GM12878 (cell line): Measurements from ENCODE around the gene EN1. TPM values are rescaled to one million over a fixed set of nuclear protein-coding genes. Genes with fewer than 3 reads are reported as not detected.

ENCODE experiments used
- ATAC-seq: fragments of 200-7000 bp; cut with Tn5 transposase; 3 replicates; pipeline ENCODE4 v1.9.1; 2020; ENCODE audit warnings: mild to moderate bottlenecking, moderate library complexity
- BruUV-seq: library from RNA; stranded (reverse); fragments of 400-500 nt; replicated peaks from 2 replicates; lab custom pipeline; 2021; lab: Mats Ljungman, UMichigan
- CTCF ChIA-PET: fragments of 300-600 bp; sonication (Branson Sonifier 250); formaldehyde crosslinking; extraction: SDS; loops from one replicate; lab custom pipeline; 2021; ENCODE audit warnings: inconsistent platforms; lab: Yijun Ruan, JAX
- POLR2A ChIA-PET: fragments of 350-600 bp; formaldehyde crosslinking; extraction: SDS; loops from one replicate; lab custom pipeline; 2021; ENCODE audit warnings: inconsistent platforms; lab: Charles Lee
- RAD21 ChIA-PET: fragments of 300-600 bp; sonication (Branson Sonifier 250); formaldehyde crosslinking; loops from one replicate; lab custom pipeline; 2023; ENCODE audit warnings: antibody characterized with exemption; ENCODE audit not compliant: unreplicated experiment; lab: Charles Lee
- SMC1A ChIA-PET: fragments of 300-600 bp; sonication (Branson Sonifier 250); formaldehyde crosslinking; loops from one replicate; lab custom pipeline; 2023; ENCODE audit not compliant: unreplicated experiment, uncharacterized antibody; lab: Charles Lee
- DNase-seq: peaks from one replicate; pipeline ENCODE4 v3.0.0-alpha.2; 2011; ENCODE audit warnings: low read depth, low spot score
- FAIRE-seq: peaks from 3 replicates; lab custom pipeline; 2011; peaks lifted over from hg19 to GRCh38; lab: Jason Lieb, UNC
- H2AFZ ChIP-seq: 2 replicates; pipeline ENCODE4 v1.6.0; 2011; ENCODE audit warnings: low read depth, low read length, control low read depth; ENCODE audit not compliant: control insufficient read depth
- H3K27ac ChIP-seq: 2 replicates; pipeline ENCODE4 v1.5.1; 2011; ENCODE audit warnings: control low read depth; ENCODE audit not compliant: control insufficient read depth, insufficient read depth
- H3K27me3 ChIP-seq, 2 experiments: replicated peaks in 1 of 2; 2 replicates each; pipeline versions ENCODE4 v1.6.0 to v1.6.1; 2011; ENCODE audit warnings: low read length in 1 of 2; ENCODE audit not compliant: control insufficient read depth in 2 of 2, insufficient read depth in 2 of 2
- H3K36me3 ChIP-seq, 2 experiments: 2 replicates each; pipeline ENCODE4 v1.5.1; 2011; ENCODE audit warnings: low read length in 1 of 2; ENCODE audit not compliant: control insufficient read depth in 2 of 2, insufficient read depth in 2 of 2
- H3K4me1 ChIP-seq: 2 replicates; pipeline ENCODE4 v1.6.1; 2011; ENCODE audit warnings: mild to moderate bottlenecking, low read length, moderate library complexity, mixed read lengths; ENCODE audit not compliant: control insufficient read depth, insufficient read depth
- H3K4me2 ChIP-seq: 2 replicates; pipeline ENCODE4 v1.6.0; 2011; ENCODE audit warnings: control low read depth; ENCODE audit not compliant: control insufficient read depth, insufficient read depth
- H3K4me3 ChIP-seq: fragments of 200-600 bp; sonication (generic); 2 replicates; pipeline ENCODE4 v1.5.1; 2016
- H3K79me2 ChIP-seq: 2 replicates; pipeline ENCODE4 v1.6.0; 2011; ENCODE audit warnings: low read length; ENCODE audit not compliant: control insufficient read depth, insufficient read depth
- H3K9ac ChIP-seq: 2 replicates; pipeline ENCODE4 v1.8.0; 2011; ENCODE audit warnings: low read length, control low read depth, mixed read lengths; ENCODE audit not compliant: control insufficient read depth, insufficient read depth
- H3K9me3 ChIP-seq: replicated peaks from 3 replicates; pipeline ENCODE4 v1.5.1; 2011; ENCODE audit warnings: mild to moderate bottlenecking, low read length; ENCODE audit not compliant: control insufficient read depth, insufficient read depth
- H4K20me1 ChIP-seq: 2 replicates; pipeline ENCODE4 v1.6.0; 2011; ENCODE audit not compliant: control insufficient read depth, insufficient read depth
- EZH2 ChIP-seq: IDR thresholded peaks from 2 replicates; pipeline ENCODE4 v1.6.1; 2012; ENCODE audit warnings: low read depth, mild to moderate bottlenecking, control low read depth, inconsistent platforms, low read length, borderline replicate concordance; ENCODE audit not compliant: control insufficient read depth
- WGBS: methylation state at CpG from one replicate; pipeline ENCODE4 v1.1.6; 2016; ENCODE audit warnings: low lambda C conversion rate; ENCODE audit not compliant: insufficient replicate concordance, insufficient coverage; ENCODE audit errors: missing lambda C conversion rate; 5-methylcytosine and 5-hydroxymethylcytosine counted together
- in situ Hi-C: fragments of 300-500 bp; cut with MboI; formaldehyde crosslinking; loops from 9 replicates; pipeline ENCODE4 v1.14.3; 2018; ENCODE audit warnings: mixed read lengths
- intact Hi-C: fragments of 100-400 bp; cut with micrococcal nuclease; formaldehyde crosslinking; loops from one replicate; pipeline ENCODE4 v1.14.2; 2022; ENCODE audit not compliant: unreplicated experiment
- polyA plus RNA-seq, 11 experiments: library from polyadenylated mRNA; depleted of rRNA in 4 of 11; unstranded in 6 of 11; stranded (reverse) in 5 of 11; fragments of >200 nt; fragmentation: Nextera tagmentation in 4 of 11; fragmentation: Illumina TruSeq in 1 of 11; extraction: Ambion mirVana in 4 of 11; extraction: Trizol in 1 of 11; gene quantifications; 1 replicate in 1 of 11; 2 replicates in 10 of 11; pipeline versions ENCODE4 v1.2.1 to v1.2.3, GENCODE V29; 2011 to 2016; ENCODE audit warnings: inconsistent platforms in 2 of 11, missing spikeins in 2 of 11, low read depth in 1 of 11
- total RNA-seq, 4 experiments: library from RNA; depleted of rRNA in 3 of 4; stranded (reverse); fragments of >200 nt in 3 of 4; fragmentation: Illumina TruSeq in 1 of 4; extraction: Trizol in 1 of 4; gene quantifications; 2 replicates each; pipeline versions ENCODE4 v1.2.1 to v1.2.3, GENCODE V29; 2013 to 2021
- TF ChIP-seq, protein P1 (sequence below): fragments of 450-650 bp; IDR thresholded peaks from 2 replicates; pipeline ENCODE4 v1.6.1; 2018; ENCODE audit warnings: mild to moderate bottlenecking, low read depth, moderate library complexity; ENCODE audit not compliant: partially characterized antibody

Gene EN1
- total and polyA plus RNA-seq, 10 of the 15 experiments (the other 5 are each of a cell fraction or from before 2014, with no cell fraction given): not detected

- H4K20me1 ChIP-seq: no peaks in the 10 kb centered on the region
- WGBS: 28% methylated on average over 31 of the region's 35 CpGs
- no TSS peak for BruUV-seq
- no peaks in the 10 kb centered on the region for H3K4me1 ChIP-seq
- no peak overlapping the region for H3K9ac ChIP-seq
- in situ Hi-C loops: no loop called here
- ChIA-PET RAD21 (no interaction called here), POLR2A (no interaction called here), SMC1A (no interaction called here), CTCF (no interaction called here)
- no peak for FAIRE-seq
- ATAC-seq: no peak
- H3K27ac ChIP-seq: no peak overlapping the region
- no peaks in the 10 kb centered on the region for H3K36me3 ChIP-seq
- H2AFZ ChIP-seq: no peak overlapping the region
- peaks cover 6 to 23% of the 10 kb centered on the region in 2 experiments for H3K27me3 ChIP-seq
- no peak overlapping the region for H3K4me3 ChIP-seq
- H3K4me2 ChIP-seq: no peak overlapping the region
- DNase-seq: no peak
- no peaks in the 10 kb centered on the region for H3K79me2 ChIP-seq
- TF ChIP-seq EZH2: 0 out of 2 replicates have a peak, but pooled peaks have one; percentile 80
- TF ChIP-seq, protein P1, sequence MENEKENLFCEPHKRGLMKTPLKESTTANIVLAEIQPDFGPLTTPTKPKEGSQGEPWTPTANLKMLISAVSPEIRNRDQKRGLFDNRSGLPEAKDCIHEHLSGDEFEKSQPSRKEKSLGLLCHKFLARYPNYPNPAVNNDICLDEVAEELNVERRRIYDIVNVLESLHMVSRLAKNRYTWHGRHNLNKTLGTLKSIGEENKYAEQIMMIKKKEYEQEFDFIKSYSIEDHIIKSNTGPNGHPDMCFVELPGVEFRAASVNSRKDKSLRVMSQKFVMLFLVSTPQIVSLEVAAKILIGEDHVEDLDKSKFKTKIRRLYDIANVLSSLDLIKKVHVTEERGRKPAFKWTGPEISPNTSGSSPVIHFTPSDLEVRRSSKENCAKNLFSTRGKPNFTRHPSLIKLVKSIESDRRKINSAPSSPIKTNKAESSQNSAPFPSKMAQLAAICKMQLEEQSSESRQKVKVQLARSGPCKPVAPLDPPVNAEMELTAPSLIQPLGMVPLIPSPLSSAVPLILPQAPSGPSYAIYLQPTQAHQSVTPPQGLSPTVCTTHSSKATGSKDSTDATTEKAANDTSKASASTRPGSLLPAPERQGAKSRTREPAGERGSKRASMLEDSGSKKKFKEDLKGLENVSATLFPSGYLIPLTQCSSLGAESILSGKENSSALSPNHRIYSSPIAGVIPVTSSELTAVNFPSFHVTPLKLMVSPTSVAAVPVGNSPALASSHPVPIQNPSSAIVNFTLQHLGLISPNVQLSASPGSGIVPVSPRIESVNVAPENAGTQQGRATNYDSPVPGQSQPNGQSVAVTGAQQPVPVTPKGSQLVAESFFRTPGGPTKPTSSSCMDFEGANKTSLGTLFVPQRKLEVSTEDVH: no peak
- no peaks in the 10 kb centered on the region for H3K9me3 ChIP-seq
- intact Hi-C loops: no loop called here
Measured at GRCh38 chr2:118833716-118834439, 13.6 kb downstream of the EN1 start.
